ENCODE measurements around the gene BBS5.
"Not testable (repeated sequence)": the region's sequence is repeated elsewhere in the genome, so short reads cannot be mapped to it uniquely, and the experiment has no call there.

BBS5 gene

GRCh38 chr2:169479257-169480078 lies at the start of gene BBS5:
Gene BBS5 (plus strand): TSS chr2:169479494. CDS start chr2:169479554, 60 bp downstream.
- peak; percentile 72 to 79 for DNase-seq

GRCh38 chr2:169431772-169432171 lies 47.5 kb upstream of the BBS5 start:
- not testable (repeated sequence) for DNase-seq

GRCh38 chr2:169434236-169434635 lies 45.1 kb upstream of the BBS5 start:
- not testable (repeated sequence) for DNase-seq

DNA sequence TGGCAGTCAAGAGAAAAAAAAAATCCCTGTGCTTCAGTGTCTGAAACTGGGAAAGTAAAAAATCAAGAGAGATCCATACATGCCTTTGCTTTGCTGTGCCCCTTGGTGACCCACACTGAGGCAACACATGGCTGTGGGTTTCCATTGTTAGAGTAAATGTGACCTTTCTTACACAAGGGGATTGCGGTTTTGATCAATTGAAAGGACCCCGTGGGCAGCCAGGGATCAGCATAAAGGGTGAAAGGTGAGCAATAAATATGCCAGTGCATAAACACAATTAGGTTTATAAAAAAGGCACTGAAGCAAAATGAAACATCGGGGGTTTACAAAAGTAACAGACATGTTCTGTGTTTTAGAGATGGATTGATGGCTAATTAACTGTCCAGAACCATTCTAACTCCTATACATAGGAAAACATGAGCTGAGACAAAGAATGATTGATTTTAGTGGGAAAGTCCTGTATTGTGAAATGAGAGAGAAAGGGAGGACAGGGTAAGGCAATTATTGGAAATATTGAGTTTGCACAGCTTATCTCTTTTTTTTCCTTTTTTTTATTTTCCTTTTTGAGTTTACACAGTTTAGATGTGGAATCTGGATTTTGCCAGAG lies 40.7 kb upstream of the BBS5 start:
- no peak for DNase-seq

- no peak for DNase-seq
Observed at GRCh38 chr2:169439900-169440299, 39.4 kb upstream of the BBS5 start.

GRCh38 chr2:169446452-169446851 lies 32.8 kb upstream of the BBS5 start:
- DNase-seq: no peak

DNA sequence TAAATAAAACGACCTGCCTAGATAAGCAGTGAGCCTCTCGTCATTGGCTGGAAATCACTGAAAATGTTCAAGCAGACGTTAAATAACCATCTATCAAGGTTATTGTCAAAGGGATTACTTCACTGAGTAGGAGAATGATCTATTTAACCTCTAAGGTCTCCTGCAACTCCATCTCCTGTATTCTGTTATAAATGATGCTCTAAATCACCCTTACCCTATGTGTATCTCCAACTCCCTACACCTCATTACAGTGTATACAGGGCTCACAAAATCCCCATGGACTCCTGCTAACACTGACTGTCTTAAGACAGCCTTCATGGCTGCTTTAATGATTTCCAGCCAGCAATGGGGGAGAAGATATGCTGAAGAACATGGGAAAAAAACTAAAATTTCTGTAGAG lies 31.0 kb upstream of the BBS5 start:
- DNase-seq: no peak

DNA sequence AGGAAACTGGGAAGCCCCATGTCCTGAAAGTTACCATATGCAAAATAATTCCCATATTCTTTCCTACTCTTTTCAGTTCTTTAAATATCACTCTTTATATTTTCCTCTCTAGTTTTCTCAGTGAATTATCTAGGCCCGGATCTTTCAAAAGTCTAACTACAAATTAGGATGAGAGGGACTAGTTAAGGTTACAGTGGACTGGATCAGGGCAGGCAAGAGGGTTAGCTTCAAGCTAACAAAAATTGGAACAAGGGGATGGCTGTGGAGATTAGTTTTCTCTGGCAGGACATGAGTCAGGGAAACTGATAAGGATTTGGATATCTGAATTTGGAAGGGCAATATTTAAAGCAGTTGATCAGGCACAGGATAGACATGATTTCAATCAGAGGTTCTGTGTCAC lies 30.4 kb upstream of the BBS5 start:
- no peak for DNase-seq

GRCh38 chr2:169452080-169452479 lies 27.2 kb upstream of the BBS5 start:
- DNase-seq: peak; percentile 13 to 49

- DNase-seq: not testable (repeated sequence)
Observed at GRCh38 chr2:169453044-169453443, 26.2 kb upstream of the BBS5 start.

GRCh38 chr2:169461143-169461542 lies 18.2 kb upstream of the BBS5 start:
- no peak for DNase-seq

DNA sequence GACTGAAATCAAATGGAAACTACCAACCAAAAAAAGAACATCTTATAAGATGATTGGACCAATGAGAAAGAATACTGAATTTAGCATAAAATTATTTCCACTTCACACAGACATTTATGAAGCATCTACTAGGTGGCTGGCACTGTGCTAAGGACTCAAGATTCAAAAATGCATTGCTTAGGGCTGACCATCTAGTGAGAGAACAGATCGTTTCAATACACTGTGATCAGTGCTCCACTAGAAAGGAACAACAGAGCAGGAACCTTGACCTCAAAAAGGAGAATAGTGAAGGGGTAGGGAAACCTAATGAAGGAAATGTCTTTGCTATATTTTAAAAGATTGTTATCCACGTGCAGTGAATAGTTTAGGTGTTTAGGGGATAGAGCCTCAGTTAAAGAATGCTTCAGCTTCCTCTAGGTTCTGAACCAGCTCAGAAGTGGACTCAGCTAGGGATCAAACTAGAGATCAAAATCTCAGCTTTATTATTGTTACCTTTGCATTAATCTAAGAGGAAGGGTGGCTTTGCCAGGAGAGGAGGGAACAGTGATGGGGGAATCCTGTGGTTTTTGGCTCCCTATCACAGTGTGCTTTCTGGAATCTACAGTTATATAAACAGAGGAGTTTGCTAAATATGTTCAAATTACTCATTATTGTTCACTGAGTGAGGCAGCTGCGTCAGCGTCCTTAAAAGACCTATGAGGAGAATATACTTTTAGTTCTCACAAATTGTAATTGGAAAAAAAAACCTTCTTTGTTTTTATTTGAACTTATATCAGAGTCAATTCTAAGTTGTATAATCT lies 16.2 kb upstream of the BBS5 start:
- DNase-seq: no peak

GRCh38 chr2:169464466-169464865 lies 14.8 kb upstream of the BBS5 start:
- DNase-seq: no peak

DNA sequence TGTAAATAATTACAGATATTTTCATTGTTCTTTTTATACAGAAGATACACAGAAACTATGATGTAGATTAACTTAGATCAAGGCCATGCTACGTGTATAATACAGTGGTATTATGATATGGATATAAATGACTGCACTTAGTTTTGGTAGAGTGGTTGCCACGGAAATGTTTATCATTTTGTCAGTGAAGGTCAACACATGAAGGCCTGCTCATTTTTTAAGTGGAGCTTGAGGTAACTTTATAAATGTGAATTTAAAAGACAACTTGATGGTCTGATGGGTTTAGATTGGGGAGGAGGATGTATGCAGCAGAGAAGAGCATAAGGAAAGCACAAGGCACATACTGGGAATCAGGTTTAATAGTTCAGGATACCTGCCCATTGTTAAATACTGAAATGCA lies 14.4 kb upstream of the BBS5 start:
- DNase-seq: no peak

- DNase-seq: no peak
Observed at GRCh38 chr2:169468841-169469240, 10.5 kb upstream of the BBS5 start.

- DNase-seq: no peak
Observed at GRCh38 chr2:169469952-169470572, 9.2 kb upstream of the BBS5 start.

GRCh38 chr2:169472249-169472648 lies 7.0 kb upstream of the BBS5 start:
- no peak for DNase-seq

GRCh38 chr2:169476459-169476858 lies 2.8 kb upstream of the BBS5 start:
- no peak for DNase-seq

DNA sequence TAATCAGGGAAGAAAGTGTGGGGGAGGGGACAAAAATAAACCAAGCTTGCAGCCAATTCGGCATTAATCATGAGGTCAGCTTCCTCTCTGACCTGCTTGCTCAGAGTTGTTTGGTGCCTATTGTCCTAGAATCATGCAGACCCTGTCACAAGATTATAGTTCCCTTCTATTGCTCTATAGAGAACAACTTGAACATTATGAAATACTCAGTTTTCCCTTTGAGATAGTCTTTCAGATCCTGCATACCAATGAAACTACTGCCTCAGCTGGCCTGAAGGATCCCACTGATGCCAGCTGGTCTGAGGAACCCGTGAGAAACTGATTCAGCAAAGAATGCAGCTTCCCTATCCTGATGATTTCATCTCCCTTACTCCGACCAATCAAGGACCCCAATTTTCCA lies 955 bp upstream of the BBS5 start:
- DNase-seq: peak; percentile 81 to 98

- no peak for DNase-seq
Observed at GRCh38 chr2:169478745-169479256, 493 bp upstream of the BBS5 start.

GRCh38 chr2:169480079-169480465 lies 778 bp downstream of the BBS5 start:
- no peak for DNase-seq

GRCh38 chr2:169485650-169486138 lies 6.4 kb downstream of the BBS5 start:
- no peak for DNase-seq

DNA sequence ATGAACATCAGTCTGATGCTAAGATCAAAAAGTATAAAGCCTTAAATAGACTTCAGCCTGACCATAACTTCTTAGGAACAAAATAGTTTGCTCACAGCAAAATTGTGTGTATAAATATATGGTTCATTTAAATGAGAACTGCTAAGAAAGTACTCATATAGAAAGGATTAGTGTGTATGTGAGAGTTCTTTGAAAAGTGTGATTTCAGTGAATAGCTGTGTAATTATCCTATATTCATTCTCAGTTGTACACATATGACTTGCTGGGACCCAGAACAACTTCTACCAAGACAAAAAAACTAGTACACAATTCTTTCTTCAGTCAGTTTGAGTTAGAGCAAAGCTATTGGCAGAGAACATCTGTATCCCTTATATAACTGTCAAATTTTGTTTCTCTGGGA lies 7.2 kb downstream of the BBS5 start:
- no peak for DNase-seq
